GM06990 (cell line): ENCODE data around the gene BHLHE23.

Experiments used
- DNase-seq: peaks from one replicate; pipeline ENCODE4 v3.0.0-alpha.2; 2011; ENCODE audit not compliant: insufficient read length; ENCODE audit errors: extremely low read depth
- H3K27me3 ChIP-seq: replicated peaks from 2 replicates; pipeline ENCODE4 v1.6.0; 2011; ENCODE audit warnings: low read length; ENCODE audit not compliant: control insufficient read depth, insufficient read depth
- H3K36me3 ChIP-seq: 2 replicates; pipeline ENCODE4 v1.5.1; 2011; ENCODE audit warnings: low read length; ENCODE audit not compliant: control insufficient read depth, insufficient read depth
- H3K4me3 ChIP-seq: replicated peaks from 2 replicates; pipeline ENCODE4 v1.5.1; 2011; ENCODE audit warnings: low read depth, mild to moderate bottlenecking, control low read depth, low read length
- TF ChIP-seq, protein P1 (sequence below): IDR thresholded peaks from 2 replicates; pipeline ENCODE4 v1.5.1; 2011; ENCODE audit warnings: low read length, control low read depth, mild to moderate bottlenecking, inconsistent platforms; ENCODE audit not compliant: insufficient read depth, poor library complexity, severe bottlenecking

BHLHE23 gene

DNA sequence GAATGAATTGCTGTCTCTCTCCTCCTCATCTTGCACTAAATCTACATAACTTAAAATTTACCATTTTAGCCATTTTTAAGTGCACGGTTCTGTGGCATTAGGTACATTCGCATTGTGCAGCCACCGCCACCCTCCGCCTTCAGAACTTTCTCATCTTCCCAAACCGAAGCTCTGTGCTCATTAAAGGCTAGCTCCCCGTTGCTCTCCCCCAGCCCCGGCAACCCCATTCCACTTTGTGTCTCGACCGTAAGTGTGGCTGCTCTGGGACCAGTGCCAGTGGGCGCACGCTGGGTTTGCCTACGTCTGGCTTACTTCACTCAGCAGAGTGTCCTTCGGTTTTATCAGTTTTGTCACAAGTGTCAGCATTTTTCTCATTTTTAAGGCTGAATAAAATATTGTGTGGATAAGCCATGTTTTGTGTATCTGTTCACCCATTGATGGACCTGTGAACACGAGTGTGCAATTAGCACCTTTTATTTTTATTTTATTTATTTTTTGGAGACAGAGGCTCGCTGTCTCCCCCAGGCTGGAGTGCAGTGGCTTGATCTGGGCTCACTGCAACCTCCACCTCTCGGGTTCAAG lies 37.5 kb downstream of the BHLHE23 start:
- TF ChIP-seq, protein P1, sequence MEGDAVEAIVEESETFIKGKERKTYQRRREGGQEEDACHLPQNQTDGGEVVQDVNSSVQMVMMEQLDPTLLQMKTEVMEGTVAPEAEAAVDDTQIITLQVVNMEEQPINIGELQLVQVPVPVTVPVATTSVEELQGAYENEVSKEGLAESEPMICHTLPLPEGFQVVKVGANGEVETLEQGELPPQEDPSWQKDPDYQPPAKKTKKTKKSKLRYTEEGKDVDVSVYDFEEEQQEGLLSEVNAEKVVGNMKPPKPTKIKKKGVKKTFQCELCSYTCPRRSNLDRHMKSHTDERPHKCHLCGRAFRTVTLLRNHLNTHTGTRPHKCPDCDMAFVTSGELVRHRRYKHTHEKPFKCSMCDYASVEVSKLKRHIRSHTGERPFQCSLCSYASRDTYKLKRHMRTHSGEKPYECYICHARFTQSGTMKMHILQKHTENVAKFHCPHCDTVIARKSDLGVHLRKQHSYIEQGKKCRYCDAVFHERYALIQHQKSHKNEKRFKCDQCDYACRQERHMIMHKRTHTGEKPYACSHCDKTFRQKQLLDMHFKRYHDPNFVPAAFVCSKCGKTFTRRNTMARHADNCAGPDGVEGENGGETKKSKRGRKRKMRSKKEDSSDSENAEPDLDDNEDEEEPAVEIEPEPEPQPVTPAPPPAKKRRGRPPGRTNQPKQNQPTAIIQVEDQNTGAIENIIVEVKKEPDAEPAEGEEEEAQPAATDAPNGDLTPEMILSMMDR = no peak

DNA sequence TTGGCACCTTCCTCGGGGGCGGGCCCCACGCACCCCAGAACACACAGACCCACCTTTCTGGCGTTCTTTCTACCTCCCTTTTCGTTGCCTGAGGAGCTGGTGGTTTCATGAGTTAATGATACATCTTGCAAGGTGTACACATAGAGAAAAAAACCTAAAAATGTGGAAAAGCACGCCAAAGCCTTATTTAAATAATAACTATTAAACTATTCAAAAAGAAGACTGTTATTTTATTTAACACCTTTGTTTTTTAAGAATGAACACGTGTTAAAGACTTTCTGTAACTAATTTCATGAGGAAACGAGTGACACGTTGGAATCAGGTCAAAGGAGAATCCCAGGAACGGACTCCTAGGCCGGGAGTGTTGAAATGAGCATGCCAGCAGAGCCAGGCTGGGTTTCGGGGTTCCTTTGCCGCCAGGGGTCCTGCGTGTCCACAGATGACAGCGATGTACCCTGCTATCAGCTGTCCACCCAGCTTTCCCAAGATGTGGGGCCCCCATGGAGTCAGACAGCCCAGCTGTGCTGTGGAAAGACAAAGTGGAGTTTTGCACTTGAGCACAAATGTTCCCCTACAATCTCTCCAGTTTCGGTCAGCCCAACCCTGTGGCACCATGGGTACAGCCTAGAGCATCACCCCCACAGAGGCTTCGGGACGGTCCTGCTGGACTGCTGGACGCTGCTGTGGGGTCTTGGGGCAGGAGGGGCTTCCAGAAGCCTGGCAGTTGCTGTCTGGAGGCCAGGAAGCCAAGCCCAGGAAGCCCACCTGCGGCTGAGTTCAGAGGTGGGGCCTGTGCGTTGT lies 38.2 kb downstream of the BHLHE23 start:
- Histone ChIP-seq H3K36me3 (peaks cover 12% of the 10 kb centered on the region), H3K4me3 (no peak overlapping the region), H3K27me3 (no peaks in the 10 kb centered on the region)
- TF ChIP-seq, protein P1 = no peak
- DNase-seq = no peak

More for the DNA sequence above, 37.5 kb downstream of the BHLHE23 start:
- Histone ChIP-seq H3K27me3 (no peaks in the 10 kb centered on the region), H3K36me3 (peaks cover 9% of the 10 kb centered on the region), H3K4me3 (no peak overlapping the region)
- no peak for DNase-seq

DNA sequence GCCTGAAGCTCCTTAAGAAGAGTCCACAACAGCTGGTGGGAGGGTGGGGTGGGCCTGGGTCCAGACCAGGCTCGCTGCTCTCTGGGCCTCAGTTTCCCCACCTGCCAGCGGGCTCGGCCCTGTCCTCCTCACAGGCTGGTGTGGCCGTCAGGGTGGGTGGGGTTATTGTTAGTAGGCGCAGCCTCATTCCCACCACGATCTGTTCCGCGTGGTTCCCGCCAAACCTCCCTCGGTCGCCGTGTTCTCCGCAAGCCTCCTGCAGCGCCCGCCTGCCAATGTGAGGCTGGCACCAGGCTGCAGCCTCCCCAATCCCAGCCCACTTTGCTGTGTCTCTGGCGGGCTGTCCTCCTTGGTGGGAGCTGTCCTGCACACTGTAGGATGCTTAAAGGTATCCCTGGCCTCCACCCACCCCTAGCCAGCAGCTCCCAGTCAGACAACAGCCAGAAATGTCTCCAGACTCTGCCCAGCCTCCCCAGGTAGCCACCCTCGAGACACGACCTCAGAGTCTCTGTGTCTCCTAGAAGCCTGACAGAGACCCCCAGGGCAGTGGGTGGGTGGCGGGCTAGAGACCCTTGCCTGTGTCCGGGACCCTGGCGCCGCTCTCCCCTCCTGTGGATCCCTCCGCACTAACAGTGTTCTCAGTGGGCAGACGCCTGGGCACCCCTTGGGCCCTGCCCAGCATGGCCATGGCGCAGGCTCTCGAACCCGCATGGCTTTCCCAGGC lies 39.0 kb downstream of the BHLHE23 start:
- no peak for DNase-seq
- Histone ChIP-seq H3K4me3 (no peak overlapping the region), H3K36me3 (peaks cover 15% of the 10 kb centered on the region), H3K27me3 (no peaks in the 10 kb centered on the region)
- TF ChIP-seq, protein P1 = no peak

DNA sequence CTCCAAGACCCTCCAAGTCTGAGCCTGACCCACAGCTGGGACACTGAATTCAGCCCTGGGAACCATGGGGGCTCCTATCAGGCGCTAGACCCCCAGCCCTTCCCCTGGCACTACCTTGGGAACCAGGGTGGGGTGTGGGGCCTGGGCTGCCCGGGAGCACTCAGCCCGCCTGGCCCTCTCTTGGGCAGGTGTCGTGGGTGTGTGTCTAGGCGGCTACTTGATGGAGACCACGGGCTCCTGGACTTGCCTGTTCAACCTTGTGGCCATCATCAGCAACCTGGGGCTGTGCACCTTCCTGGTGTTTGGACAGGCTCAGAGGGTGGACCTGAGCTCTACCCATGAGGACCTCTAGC lies 39.6 kb downstream of the BHLHE23 start:
- peaks cover 17% of the 10 kb centered on the region for H3K36me3 ChIP-seq
- TF ChIP-seq, protein P1 = no peak
- DNase-seq = no peak
- H3K4me3 ChIP-seq = no peak overlapping the region
- no peaks in the 10 kb centered on the region for H3K27me3 ChIP-seq

DNA sequence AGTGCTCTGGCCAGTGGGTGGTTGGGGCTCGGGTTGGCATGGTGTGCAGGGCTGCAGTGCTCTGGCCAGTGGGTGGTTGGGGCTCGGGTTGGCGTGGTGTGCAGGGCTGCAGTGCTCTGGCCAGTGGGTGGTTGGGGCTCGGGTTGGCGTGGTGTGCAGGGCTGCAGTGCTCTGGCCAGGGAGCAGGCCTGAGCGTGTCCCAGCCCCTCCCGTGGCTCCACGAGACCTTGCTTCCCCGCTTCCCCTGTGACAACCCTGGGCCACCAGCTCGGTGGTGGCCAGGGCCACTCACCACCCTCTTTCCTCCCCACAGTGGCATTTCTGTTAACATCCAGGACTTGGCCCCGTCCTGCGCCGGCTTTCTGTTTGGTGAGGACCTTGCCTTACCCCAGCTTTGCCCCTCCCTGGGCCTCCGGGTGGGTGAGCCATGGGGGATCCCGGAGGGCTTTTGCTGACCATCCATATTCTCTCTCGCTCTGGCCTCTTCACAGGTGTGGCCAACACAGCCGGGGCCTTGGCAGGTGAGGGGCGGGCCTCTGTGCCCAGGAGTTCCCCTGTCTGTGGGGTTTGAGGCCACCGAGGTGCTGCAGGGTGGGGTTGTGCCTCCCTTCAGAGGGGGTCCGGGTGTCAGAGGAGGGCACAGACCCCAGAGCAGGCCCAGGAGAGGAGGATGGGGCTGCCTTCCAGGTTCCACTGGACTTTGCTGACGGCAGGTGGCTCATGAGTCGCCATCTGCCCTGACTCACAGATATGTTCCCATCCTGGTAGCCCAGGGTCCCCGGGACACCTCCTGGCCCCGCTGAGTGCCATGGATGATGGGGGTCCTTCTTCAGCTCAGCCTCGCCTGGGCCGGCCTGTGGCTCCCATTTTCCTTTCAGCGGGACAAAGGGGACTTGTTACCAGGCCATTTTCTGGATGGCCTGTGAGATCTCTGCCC lies 40.3 kb downstream of the BHLHE23 start:
- TF ChIP-seq, protein P1 = no peak

More for the DNA sequence above, 40.3 kb downstream of the BHLHE23 start:
- peaks cover 17% of the 10 kb centered on the region for H3K36me3 ChIP-seq
- no peaks in the 10 kb centered on the region for H3K27me3 ChIP-seq
- no peak overlapping the region for H3K4me3 ChIP-seq
- DNase-seq = no peak
